ENCODE data around the gene ABHD15.
"Not testable (repeated sequence)": the region's sequence is repeated elsewhere in the genome, so short reads cannot be mapped to it uniquely, and the experiment has no call there.

ABHD15 gene

GRCh38 chr17:29563816-29564215 lies 3.0 kb downstream of the ABHD15 start:
- Histone ChIP-seq H3K4me1 (ENCODE audit: control insufficient read depth, insufficient read depth, low read length) (peaks cover 5% of the 10 kb centered on the region), H3K36me3 (ENCODE audit: control insufficient read depth, insufficient read depth, low read length) (no peaks in the 10 kb centered on the region), H3K9ac (ENCODE audit: low read length) (no peak overlapping the region)

GRCh38 chr17:29562615-29563014 lies 4.2 kb downstream of the ABHD15 start:
- no peaks in the 10 kb centered on the region for H3K9me3 ChIP-seq (ENCODE audit: control insufficient read depth, insufficient read depth, low read depth, low read length)
- H3K4me3 ChIP-seq (ENCODE audit: low read depth, low read length), result no peak overlapping the region
- no peak overlapping the region for H3K27ac ChIP-seq (ENCODE audit: low read depth, low read length)
- no peaks in the 10 kb centered on the region for H3K36me3 ChIP-seq (ENCODE audit: control insufficient read depth, insufficient read depth, low read length)
- H3K27me3 ChIP-seq (ENCODE audit: control insufficient read depth, insufficient read depth, low read length), result peaks cover 40% of the 10 kb centered on the region
- no peak overlapping the region for H3K9ac ChIP-seq (ENCODE audit: low read length)
- H3K4me1 ChIP-seq (ENCODE audit: control insufficient read depth, insufficient read depth, low read length), result peaks cover 5% of the 10 kb centered on the region

More at GRCh38 chr17:29563816-29564215, 3.0 kb downstream of the ABHD15 start:
- no peaks in the 10 kb centered on the region for H3K9me3 ChIP-seq (ENCODE audit: control insufficient read depth, insufficient read depth, low read depth, low read length)
- H3K4me3 ChIP-seq (ENCODE audit: low read depth, low read length), result no peak overlapping the region
- H3K27ac ChIP-seq (ENCODE audit: low read depth, low read length), result no peak overlapping the region
- H3K27me3 ChIP-seq (ENCODE audit: control insufficient read depth, insufficient read depth, low read length), result peaks cover 43% of the 10 kb centered on the region

GRCh38 chr17:29561554-29562517 lies 5.0 kb downstream of the ABHD15 start:
- Histone ChIP-seq H3K27me3 (ENCODE audit: control insufficient read depth, insufficient read depth, low read length) (peaks cover 34% of the 10 kb centered on the region), H3K9me3 (ENCODE audit: control insufficient read depth, insufficient read depth, low read depth, low read length) (no peaks in the 10 kb centered on the region), H3K36me3 (ENCODE audit: control insufficient read depth, insufficient read depth, low read length) (no peaks in the 10 kb centered on the region), H3K9ac (ENCODE audit: low read length) (no peak overlapping the region), H3K4me3 (ENCODE audit: low read depth, low read length) (no peak overlapping the region), H3K27ac (ENCODE audit: low read depth, low read length) (no peak overlapping the region), H3K4me1 (ENCODE audit: control insufficient read depth, insufficient read depth, low read length) (peaks cover 5% of the 10 kb centered on the region)

- H3K27ac ChIP-seq (ENCODE audit: low read depth, low read length), result no peak overlapping the region
- no peak overlapping the region for H3K4me3 ChIP-seq (ENCODE audit: low read depth, low read length)
- H3K9me3 ChIP-seq (ENCODE audit: control insufficient read depth, insufficient read depth, low read depth, low read length), result no peaks in the 10 kb centered on the region
- H3K27me3 ChIP-seq (ENCODE audit: control insufficient read depth, insufficient read depth, low read length), result peaks cover 19% of the 10 kb centered on the region
- no peaks in the 10 kb centered on the region for H3K36me3 ChIP-seq (ENCODE audit: control insufficient read depth, insufficient read depth, low read length)
- no peak overlapping the region for H3K9ac ChIP-seq (ENCODE audit: low read length)
- no peaks in the 10 kb centered on the region for H3K4me1 ChIP-seq (ENCODE audit: control insufficient read depth, insufficient read depth, low read length)
These were observed 6.5 kb downstream of the ABHD15 start for GRCh38 chr17:29560316-29560715.

GRCh38 chr17:29559640-29560039 lies 7.2 kb downstream of the ABHD15 start:
- Histone ChIP-seq H3K9me3 (ENCODE audit: control insufficient read depth, insufficient read depth, low read depth, low read length) (no peaks in the 10 kb centered on the region), H3K4me1 (ENCODE audit: control insufficient read depth, insufficient read depth, low read length) (no peaks in the 10 kb centered on the region), H3K4me3 (ENCODE audit: low read depth, low read length) (no peak overlapping the region), H3K27ac (ENCODE audit: low read depth, low read length) (no peak overlapping the region), H3K36me3 (ENCODE audit: control insufficient read depth, insufficient read depth, low read length) (no peaks in the 10 kb centered on the region), H3K27me3 (ENCODE audit: control insufficient read depth, insufficient read depth, low read length) (peaks cover 12% of the 10 kb centered on the region), H3K9ac (ENCODE audit: low read length) (no peak overlapping the region)

- H3K27ac ChIP-seq (ENCODE audit: low read depth, low read length); H3K36me3 ChIP-seq (ENCODE audit: control insufficient read depth, insufficient read depth, low read length); H3K4me3 ChIP-seq (ENCODE audit: low read depth, low read length); H3K4me1 ChIP-seq (ENCODE audit: control insufficient read depth, insufficient read depth, low read length); H3K9ac ChIP-seq (ENCODE audit: low read length); H3K9me3 ChIP-seq (ENCODE audit: control insufficient read depth, insufficient read depth, low read depth, low read length); H3K27me3 ChIP-seq (ENCODE audit: control insufficient read depth, insufficient read depth, low read length): not testable (repeated sequence)
These were observed 8.7 kb downstream of the ABHD15 start for GRCh38 chr17:29558139-29558538.

- Histone ChIP-seq H3K9me3 (ENCODE audit: control insufficient read depth, insufficient read depth, low read depth, low read length) (no peaks in the 10 kb centered on the region), H3K9ac (ENCODE audit: low read length) (no peak overlapping the region), H3K4me3 (ENCODE audit: low read depth, low read length) (no peak overlapping the region), H3K27ac (ENCODE audit: low read depth, low read length) (no peak overlapping the region), H3K4me1 (ENCODE audit: control insufficient read depth, insufficient read depth, low read length) (no peaks in the 10 kb centered on the region), H3K27me3 (ENCODE audit: control insufficient read depth, insufficient read depth, low read length) (peaks cover 1% of the 10 kb centered on the region; the same call in 1 of the 2 replicates), H3K36me3 (ENCODE audit: control insufficient read depth, insufficient read depth, low read length) (no peaks in the 10 kb centered on the region)
These were observed 9.1 kb downstream of the ABHD15 start for GRCh38 chr17:29557739-29558116.

- Histone ChIP-seq H3K36me3 (ENCODE audit: control insufficient read depth, insufficient read depth, low read length) (no peaks in the 10 kb centered on the region), H3K9ac (ENCODE audit: low read length) (no peak overlapping the region), H3K9me3 (ENCODE audit: control insufficient read depth, insufficient read depth, low read depth, low read length) (no peaks in the 10 kb centered on the region), H3K27me3 (ENCODE audit: control insufficient read depth, insufficient read depth, low read length) (no peaks in the 10 kb centered on the region), H3K4me1 (ENCODE audit: control insufficient read depth, insufficient read depth, low read length) (no peaks in the 10 kb centered on the region), H3K27ac (ENCODE audit: low read depth, low read length) (no peak overlapping the region), H3K4me3 (ENCODE audit: low read depth, low read length) (no peak overlapping the region)
These were observed 9.6 kb downstream of the ABHD15 start for GRCh38 chr17:29557085-29557738.

GRCh38 chr17:29555840-29556239 lies 11.0 kb downstream of the ABHD15 start:
- Histone ChIP-seq H3K9ac (ENCODE audit: low read length) (no peak overlapping the region), H3K4me1 (ENCODE audit: control insufficient read depth, insufficient read depth, low read length) (no peaks in the 10 kb centered on the region), H3K4me3 (ENCODE audit: low read depth, low read length) (no peak overlapping the region), H3K9me3 (ENCODE audit: control insufficient read depth, insufficient read depth, low read depth, low read length) (no peaks in the 10 kb centered on the region), H3K36me3 (ENCODE audit: control insufficient read depth, insufficient read depth, low read length) (no peaks in the 10 kb centered on the region), H3K27me3 (ENCODE audit: control insufficient read depth, insufficient read depth, low read length) (no peaks in the 10 kb centered on the region), H3K27ac (ENCODE audit: low read depth, low read length) (no peak overlapping the region)

GRCh38 chr17:29549177-29549923 lies 17.5 kb downstream of the ABHD15 start:
- Histone ChIP-seq H3K4me1 (ENCODE audit: control insufficient read depth, insufficient read depth, low read length) (no peaks in the 10 kb centered on the region), H3K9ac (ENCODE audit: low read length) (no peak overlapping the region), H3K27ac (ENCODE audit: low read depth, low read length) (no peak overlapping the region), H3K9me3 (ENCODE audit: control insufficient read depth, insufficient read depth, low read depth, low read length) (no peaks in the 10 kb centered on the region), H3K36me3 (ENCODE audit: control insufficient read depth, insufficient read depth, low read length) (0 out of 2 replicates have a peak, but pooled peaks cover 5% of the 10 kb centered on the region), H3K4me3 (ENCODE audit: low read depth, low read length) (no peak overlapping the region), H3K27me3 (ENCODE audit: control insufficient read depth, insufficient read depth, low read length) (no peaks in the 10 kb centered on the region)
